ENCODE data around the gene RCSD1.

- no peak for TF ChIP-seq CTCF (IDR thresholded peaks at IDR 0.05)
- TF ChIP-seq POLR2A (IDR thresholded peaks at IDR 0.05) = no peak
These were observed 10.0 kb upstream of the RCSD1 start for GRCh38 chr1:167620002-167620401.

Measured in uterus (tissue), 2 donors.